SKM-1 (cell line): ENCODE results near the gene EDN1.
A peak's percentile ranks its signal among the peaks of the same experiment; 100 is the strongest.

Experiments used
- DNase-seq: peaks from one replicate; lab custom pipeline; 2025; ENCODE audit not compliant: unreplicated experiment; lab: John Stamatoyannopoulos, UW

Gene EDN1

GRCh38 chr6:12269110-12269509 is 21.1 kb upstream of the EDN1 start:
- DNase-seq: peak; percentile 35

DNA sequence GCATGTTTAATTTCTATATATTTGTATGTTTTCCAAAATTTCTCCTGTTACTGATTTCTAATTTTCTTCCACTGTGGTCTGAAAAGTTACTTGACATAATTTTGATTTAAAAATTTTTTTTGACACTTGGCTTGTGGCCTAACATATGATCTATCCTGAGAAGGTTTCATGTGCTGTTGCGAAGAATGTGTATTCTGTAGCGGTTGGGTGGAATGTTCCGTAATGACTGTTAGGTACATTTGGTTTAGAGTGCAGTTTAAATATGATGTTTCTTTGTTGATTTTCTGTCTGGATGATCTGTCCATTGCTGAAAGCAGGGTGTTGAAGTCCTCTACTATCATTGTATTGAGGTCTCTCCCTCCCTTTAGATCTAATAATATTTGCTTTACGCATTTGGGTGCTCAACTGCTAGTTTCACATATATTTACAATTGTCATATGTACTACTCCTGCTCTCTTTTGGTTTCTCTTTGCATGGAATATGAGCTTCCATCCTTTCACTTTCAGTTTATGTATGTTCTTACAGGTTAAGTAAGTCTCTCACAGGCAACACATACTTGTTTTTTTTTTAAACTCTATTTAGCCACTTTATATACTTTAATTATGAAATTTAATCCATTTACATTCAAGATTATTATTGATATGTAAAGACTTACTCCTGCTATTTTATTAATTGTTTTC is 19.5 kb upstream of the EDN1 start:
- DNase-seq: no peak

DNA sequence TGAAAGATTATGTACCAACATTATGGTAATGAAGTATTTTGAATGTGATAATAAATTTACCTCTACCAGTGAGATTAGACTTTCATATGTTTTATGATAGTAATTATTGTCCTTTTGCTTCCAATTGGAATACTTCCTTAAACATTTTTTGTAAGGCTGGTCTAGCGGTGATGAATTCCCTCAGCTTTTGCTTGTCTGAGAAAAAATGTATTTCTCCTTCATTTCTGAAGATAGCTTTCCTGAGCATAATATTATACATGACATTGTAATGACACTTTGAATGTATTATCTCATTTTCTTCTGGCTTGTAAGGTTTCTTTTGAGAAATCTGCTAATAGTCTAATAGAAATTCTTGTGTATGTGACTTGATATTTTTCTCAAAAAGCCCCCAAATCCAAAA is 18.6 kb upstream of the EDN1 start:
- no peak for DNase-seq

GRCh38 chr6:12271997-12272396 is 18.2 kb upstream of the EDN1 start:
- no peak for DNase-seq

DNA sequence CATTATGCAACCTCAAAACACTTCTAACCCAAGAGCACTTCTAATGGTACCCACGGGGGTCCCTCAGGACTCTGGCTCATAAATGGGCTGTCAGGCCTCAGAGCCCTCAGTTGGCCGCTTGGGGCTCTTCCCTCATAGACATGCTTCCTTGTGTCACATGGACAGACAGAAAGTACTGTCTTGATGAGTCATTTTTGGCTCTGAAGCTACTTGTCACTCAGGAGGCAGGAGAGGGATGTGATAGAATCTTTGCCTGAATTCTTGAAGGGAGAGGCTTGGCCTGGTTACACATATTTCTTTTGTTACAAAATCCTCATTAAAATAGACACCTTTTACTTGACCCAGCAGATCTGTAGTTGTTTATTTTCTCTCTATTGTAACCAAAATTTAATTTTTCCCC is 15.1 kb upstream of the EDN1 start:
- DNase-seq: no peak

DNA sequence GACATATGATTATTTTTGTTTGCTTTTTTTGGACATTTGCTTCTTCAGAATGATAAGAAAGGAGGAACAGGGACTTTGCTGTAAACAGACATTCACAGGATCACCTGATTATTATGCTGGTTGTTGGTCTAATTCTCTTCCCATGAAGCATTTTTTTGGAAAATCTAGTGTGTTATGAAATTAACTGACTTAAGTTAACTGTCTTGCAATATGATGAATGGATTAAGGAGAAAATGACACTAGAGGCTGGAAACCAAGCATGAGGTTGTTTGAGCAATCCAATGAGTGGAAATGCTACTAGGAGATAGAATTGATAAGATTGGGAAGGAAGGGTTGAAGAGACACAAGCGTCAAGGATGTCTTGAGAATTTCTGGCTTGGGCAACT is 13.2 kb upstream of the EDN1 start:
- no peak for DNase-seq

DNA sequence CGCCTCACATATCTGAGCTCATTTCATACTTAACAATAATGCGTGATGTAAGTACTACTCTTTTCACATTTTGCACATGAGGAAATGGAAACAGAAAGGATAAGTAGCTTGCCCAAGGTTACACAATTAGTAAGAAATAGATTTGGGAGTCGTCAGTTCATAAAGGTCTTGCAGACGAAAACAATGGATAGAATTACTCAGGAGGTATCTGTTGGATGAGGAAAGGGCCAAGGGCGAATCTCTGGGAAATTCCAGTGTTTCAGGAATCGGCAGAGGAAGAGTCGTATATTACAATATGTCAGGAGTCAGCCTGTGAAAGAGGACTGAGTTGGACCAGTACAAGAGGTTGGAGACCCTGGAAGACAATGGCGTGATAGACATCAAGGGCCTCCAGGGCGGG is 12.8 kb upstream of the EDN1 start:
- DNase-seq: no peak

- no peak for DNase-seq
These were observed 11.2 kb upstream of the EDN1 start for GRCh38 chr6:12278915-12279314.

DNA sequence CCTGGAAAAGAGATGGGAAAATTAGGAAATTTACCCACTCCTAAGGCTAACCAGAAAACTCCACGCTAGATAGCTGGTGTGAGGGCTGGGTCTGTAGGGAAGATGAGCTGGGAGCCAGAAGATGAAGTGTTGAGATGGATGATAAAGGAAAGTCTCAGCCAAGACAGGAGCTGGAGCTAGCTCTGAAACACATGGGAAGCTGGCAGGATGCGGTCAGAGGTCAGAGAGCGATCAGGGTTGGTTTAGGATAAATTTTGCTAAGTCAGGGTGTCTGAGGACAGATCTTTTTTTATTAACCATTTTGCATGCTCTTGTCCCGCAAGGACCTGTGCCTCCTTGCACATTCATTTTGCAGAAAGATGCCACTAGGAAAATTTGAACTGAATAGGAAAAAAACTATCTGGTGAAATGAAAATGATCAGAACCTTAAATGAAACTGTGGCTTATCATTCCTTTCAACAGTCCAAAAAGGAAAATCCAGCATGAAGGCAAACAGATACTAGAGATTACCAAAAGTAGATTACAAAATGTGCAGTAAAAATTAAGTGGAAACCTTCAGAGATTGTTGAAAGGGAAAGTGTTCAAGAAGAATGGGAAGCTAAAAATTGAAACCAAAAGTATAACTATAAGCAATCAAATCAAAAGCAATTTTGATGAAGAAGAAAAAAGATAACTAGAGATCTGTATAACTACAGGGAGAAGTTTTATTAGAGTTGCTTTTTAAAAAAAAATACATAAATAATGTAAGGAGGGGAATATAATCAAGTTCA is 10.7 kb upstream of the EDN1 start:
- DNase-seq: no peak

- DNase-seq: no peak
These were observed 9.7 kb upstream of the EDN1 start for GRCh38 chr6:12280458-12280857.

- DNase-seq: no peak
These were observed 9.3 kb upstream of the EDN1 start for GRCh38 chr6:12280902-12281301.

DNA sequence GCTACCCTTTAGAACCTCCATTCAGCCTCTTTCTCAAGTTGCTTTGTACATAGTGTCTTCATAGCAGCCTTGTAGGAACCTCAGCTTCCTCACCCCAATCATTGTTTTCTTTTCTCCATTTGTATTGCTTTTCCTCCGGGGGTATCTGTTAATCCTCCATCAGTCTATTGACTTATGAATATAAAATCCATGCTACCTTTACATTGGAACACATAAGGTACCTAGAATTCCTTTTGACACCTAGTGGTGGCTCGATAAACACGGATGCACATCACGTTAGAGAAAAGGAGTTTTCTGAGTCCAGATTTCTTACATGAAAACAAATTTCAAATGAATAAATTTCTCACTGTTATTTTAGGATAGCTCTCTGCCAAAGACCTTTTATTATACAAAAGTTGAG is 6.3 kb upstream of the EDN1 start:
- no peak for DNase-seq

GRCh38 chr6:12286373-12287110 is 3.6 kb upstream of the EDN1 start:
- DNase-seq: peak; percentile 40

DNA sequence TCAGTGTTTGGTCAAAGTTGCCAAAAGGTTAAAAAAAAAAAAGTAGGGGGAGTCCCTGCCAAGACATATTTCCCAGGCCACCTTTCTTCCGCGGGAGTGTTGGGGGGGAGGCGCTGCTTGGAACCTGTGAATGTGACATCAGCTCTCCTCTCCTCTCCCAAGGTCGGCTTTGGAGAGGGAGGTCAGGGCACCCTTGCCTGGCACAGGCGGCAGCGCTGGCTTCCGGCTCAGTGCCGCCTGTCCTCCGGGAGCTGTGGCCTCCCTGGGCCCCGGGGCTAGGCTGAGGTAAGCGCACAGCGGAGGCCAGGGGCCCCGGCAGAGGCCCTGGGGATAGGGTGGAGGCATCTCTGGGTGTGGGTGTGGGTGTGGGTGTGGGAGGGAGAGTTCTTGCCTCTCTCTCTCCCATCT is 1.9 kb upstream of the EDN1 start:
- DNase-seq: no peak

GRCh38 chr6:12288914-12289313 is 1.2 kb upstream of the EDN1 start:
- no peak for DNase-seq

DNA sequence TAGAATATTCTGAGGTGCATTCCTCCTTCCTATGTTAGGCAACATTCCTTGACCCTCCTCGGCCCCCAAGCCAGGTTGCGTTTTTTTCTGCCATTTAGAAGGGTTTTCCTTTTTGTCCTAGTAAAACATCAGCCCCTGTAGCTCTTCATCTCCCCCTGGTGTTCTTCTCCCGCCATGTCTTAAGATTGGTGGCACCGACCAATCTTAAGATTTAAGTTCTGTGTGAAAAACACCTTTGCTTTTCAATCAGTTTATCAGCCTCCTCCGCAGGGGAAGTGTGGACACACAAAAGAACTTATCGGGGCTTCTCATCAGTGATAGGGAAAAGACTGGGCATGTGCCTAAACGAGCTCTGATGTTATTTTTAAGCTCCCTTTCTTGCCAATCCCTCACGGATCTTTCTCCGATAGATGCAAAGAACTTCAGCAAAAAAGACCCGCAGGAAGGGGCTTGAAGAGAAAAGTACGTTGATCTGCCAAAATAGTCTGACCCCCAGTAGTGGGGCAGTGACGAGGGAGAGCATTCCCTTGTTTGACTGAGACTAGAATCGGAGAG is 719 bp upstream of the EDN1 start:
- peak; percentile 41 for DNase-seq

DNA sequence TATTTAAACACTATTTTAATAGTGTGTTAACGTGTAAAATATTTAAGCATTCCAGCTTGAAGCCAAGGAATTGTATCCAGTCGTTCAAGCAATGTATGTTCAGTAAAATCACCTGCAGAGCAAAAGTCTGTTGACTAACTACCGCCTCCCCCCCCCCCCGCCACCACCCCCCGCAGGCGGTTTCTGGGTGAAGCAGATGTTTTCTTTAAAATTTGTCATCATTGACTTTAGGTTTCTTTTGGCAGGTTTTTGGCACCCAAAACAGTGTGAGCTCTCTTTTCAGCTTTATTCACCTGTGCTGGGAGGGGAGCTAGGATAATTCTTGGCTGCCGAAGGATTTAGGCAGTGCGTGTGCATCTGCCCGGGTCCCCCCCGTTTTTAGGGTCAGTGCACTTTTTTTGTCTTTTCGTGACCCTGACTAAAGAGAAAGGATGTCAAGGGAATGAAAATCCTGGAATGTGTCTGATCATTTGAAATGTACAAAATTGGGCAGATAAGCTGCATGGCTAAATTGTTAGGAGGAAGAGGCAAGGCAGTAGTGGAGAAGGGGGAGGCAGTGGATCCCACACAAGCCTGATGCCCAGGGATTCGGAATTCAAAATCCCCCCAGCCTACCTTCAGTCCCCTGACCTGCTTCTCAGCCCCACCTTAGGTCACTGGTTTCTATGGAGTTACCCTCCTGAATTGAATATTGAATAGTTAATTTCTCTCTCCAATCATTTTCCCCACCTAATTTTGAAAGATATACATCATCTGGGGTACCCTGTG is 1.1 kb downstream of the EDN1 start:
- no peak for DNase-seq

GRCh38 chr6:12291839-12292604 is 1.9 kb downstream of the EDN1 start:
- no peak for DNase-seq

DNA sequence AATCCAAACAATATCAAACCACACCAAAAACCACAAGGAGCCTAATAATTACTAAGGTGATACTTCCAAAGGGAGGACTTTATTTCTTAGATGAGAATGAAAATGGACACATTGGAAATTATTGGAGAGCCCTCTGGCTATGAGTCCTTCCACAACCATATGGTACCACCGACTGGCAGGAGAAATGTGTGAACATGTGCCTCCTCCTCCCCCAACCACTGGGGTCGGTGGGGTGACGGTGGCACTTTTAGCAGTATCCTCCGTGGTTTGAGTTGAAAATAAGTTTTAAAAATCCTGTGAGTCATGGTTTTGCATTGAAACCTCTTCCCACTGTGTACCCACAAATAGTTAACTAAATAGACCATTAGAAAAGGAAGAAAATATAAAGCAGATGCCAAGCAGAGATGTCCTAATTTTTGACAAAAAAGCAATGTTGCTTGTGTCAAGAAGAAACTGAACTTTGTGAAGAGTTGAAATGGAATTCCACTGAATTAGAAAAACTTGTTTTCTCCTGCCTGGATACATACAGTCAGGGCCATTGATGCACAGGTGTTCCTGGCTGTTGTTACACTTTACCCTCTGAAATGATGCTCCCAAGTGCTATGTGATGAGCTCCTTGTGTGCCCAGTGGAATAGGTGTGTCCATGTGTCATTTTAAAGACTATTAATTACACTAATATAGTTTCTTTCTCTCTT is 3.2 kb downstream of the EDN1 start:
- DNase-seq: no peak
